H1 (cell line): ENCODE data around the gene IER5. TPM values are rescaled to one million over a fixed set of nuclear protein-coding genes. Genes with fewer than 3 reads are reported as not detected.
"Not testable (repeated sequence)": the region's sequence is repeated elsewhere in the genome, so short reads cannot be mapped to it uniquely, and the experiment has no call there.

ENCODE experiments used
- CTCF ChIA-PET: fragments of 300-600 bp; sonication (Branson Sonifier 250); formaldehyde crosslinking; loops from one replicate; lab custom pipeline; 2021; ENCODE audit not compliant: partially characterized antibody; lab: Charles Lee
- POLR2A ChIA-PET: fragments of 300-600 bp; sonication (Branson Sonifier 250); formaldehyde crosslinking; loops from one replicate; lab custom pipeline; 2021; ENCODE audit warnings: inconsistent platforms; ENCODE audit not compliant: partially characterized antibody; lab: Charles Lee
- DNase-seq, 2 experiments: peaks; one replicate each; pipeline versions ENCODE4 v3.0.0 to v3.0.0-alpha.2; 2010 to 2022; ENCODE audit warnings: low spot score in 2 of 2, low read depth in 1 of 2, mixed read lengths in 1 of 2
- FAIRE-seq: peaks from 2 replicates; lab custom pipeline; 2011; peaks lifted over from hg19 to GRCh38; lab: Jason Lieb, UNC
- H2AFZ ChIP-seq: 2 replicates; pipeline ENCODE4 v1.8.1; 2012; ENCODE audit warnings: low read length, inconsistent platforms
- H2AK5ac ChIP-seq: 2 replicates; pipeline ENCODE4 v1.6.1; 2013; ENCODE audit warnings: low read depth, low read length
- H2BK120ac ChIP-seq: replicated peaks from 2 replicates; pipeline ENCODE3; 2013; ENCODE audit warnings: low read depth, low read length, inconsistent platforms
- H2BK12ac ChIP-seq: 2 replicates; pipeline ENCODE4 v1.6.1; 2013; ENCODE audit warnings: low read depth, low read length
- H2BK15ac ChIP-seq: 2 replicates; pipeline ENCODE4 v1.6.1; 2013; ENCODE audit warnings: low read length
- H2BK20ac ChIP-seq: 2 replicates; pipeline ENCODE4 v1.6.1; 2013; ENCODE audit warnings: low read length
- H2BK5ac ChIP-seq: 2 replicates; pipeline ENCODE4 v1.6.1; 2013; ENCODE audit warnings: low read depth, low read length
- H3K14ac ChIP-seq: 2 replicates; pipeline ENCODE4 v1.6.1; 2013; ENCODE audit warnings: inconsistent platforms; ENCODE audit not compliant: insufficient read length
- H3K18ac ChIP-seq: 2 replicates; pipeline ENCODE4 v1.6.1; 2013; ENCODE audit warnings: low read length; ENCODE audit errors: extremely low read depth
- H3K23ac ChIP-seq: 2 replicates; pipeline ENCODE4 v1.6.1; 2013; ENCODE audit warnings: inconsistent platforms; ENCODE audit not compliant: insufficient read length
- H3K23me2 ChIP-seq: 2 replicates; pipeline ENCODE4 v1.6.1; 2013; ENCODE audit warnings: low read depth, low read length
- H3K27ac ChIP-seq: 2 replicates; pipeline ENCODE4 v1.6.1; 2011; ENCODE audit warnings: low read depth, low read length, inconsistent platforms
- H3K27me3 ChIP-seq, 4 experiments: replicated peaks in 1 of 4; 1 replicate in 1 of 4; 2 replicates in 3 of 4; pipeline versions ENCODE4 v1.6.1 to v1.8.1; 2011 to 2013; ENCODE audit warnings: low read length in 3 of 4, mild to moderate bottlenecking in 3 of 4, inconsistent platforms in 2 of 4, mixed read lengths in 2 of 4, moderate library complexity in 1 of 4; ENCODE audit not compliant: control insufficient read depth in 3 of 4, insufficient read depth in 3 of 4; ENCODE audit errors: extremely low read depth in 1 of 4
- H3K36me3 ChIP-seq, 4 experiments: 2 replicates each; pipeline versions ENCODE4 v1.6.1 to v1.8.1; 2011 to 2013; ENCODE audit warnings: mild to moderate bottlenecking in 4 of 4, low read length in 3 of 4, moderate library complexity in 2 of 4, control low read depth in 1 of 4, inconsistent platforms in 1 of 4; ENCODE audit not compliant: insufficient read depth in 4 of 4, control insufficient read depth in 2 of 4
- H3K4ac ChIP-seq: replicated peaks from 2 replicates; pipeline ENCODE3; 2013; ENCODE audit warnings: low read length, low read depth, mixed read lengths, inconsistent platforms; ENCODE audit not compliant: insufficient read length
- H3K4me1 ChIP-seq, 4 experiments: replicated peaks in 1 of 4; 1 replicate in 1 of 4; 2 replicates in 3 of 4; pipeline versions ENCODE4 v1.6.1 to v1.8.1; 2011 to 2013; ENCODE audit warnings: low read length in 3 of 4, inconsistent platforms in 2 of 4, mixed read lengths in 1 of 4; ENCODE audit not compliant: insufficient read depth in 4 of 4, control insufficient read depth in 3 of 4
- H3K4me2 ChIP-seq, 2 experiments: 2 replicates each; pipeline versions ENCODE4 v1.6.1 to v1.8.1; 2011 to 2013; ENCODE audit warnings: low read depth in 2 of 2, low read length in 2 of 2, control low read depth in 1 of 2, inconsistent platforms in 1 of 2, mild to moderate bottlenecking in 1 of 2; ENCODE audit not compliant: insufficient read depth in 1 of 2
- H3K4me3 ChIP-seq, 4 experiments: fragments of 200-600, 300-600 bp in 1 of 4; sonication (generic), shearing (Covaris generic), sonication (Bioruptor Twin) in 1 of 4; 2 replicates each; pipeline versions ENCODE4 v1.5.1 to v1.8.1; 2011 to 2016; ENCODE audit warnings: low read length in 4 of 4, low read depth in 3 of 4, control low read depth in 2 of 4, inconsistent platforms in 2 of 4, mild to moderate bottlenecking in 2 of 4, mixed read lengths in 1 of 4, moderate library complexity in 1 of 4; ENCODE audit not compliant: insufficient read depth in 2 of 4; ENCODE audit errors: extremely low read depth in 1 of 4
- H3K56ac ChIP-seq: replicated peaks from 2 replicates; pipeline ENCODE3; 2013; ENCODE audit warnings: low read depth, mild to moderate bottlenecking, mixed read lengths, low read length, inconsistent platforms; ENCODE audit not compliant: insufficient read length
- H3K79me1 ChIP-seq: 2 replicates; pipeline ENCODE4 v1.6.1; 2013; ENCODE audit warnings: low read depth, low read length, control low read depth
- H3K79me2 ChIP-seq, 2 experiments: 2 replicates each; pipeline versions ENCODE4 v1.6.1 to v1.8.1; 2012 to 2013; ENCODE audit warnings: low read length in 2 of 2, mild to moderate bottlenecking in 2 of 2, inconsistent platforms in 1 of 2; ENCODE audit not compliant: insufficient read depth in 2 of 2, control insufficient read depth in 1 of 2
- H3K9ac ChIP-seq, 4 experiments: replicated peaks in 1 of 4; 1 replicate in 1 of 4; 2 replicates in 3 of 4; pipeline versions ENCODE4 v1.6.1 to v1.8.1; 2011 to 2013; ENCODE audit warnings: low read depth in 3 of 4, low read length in 3 of 4, control low read depth in 2 of 4, mild to moderate bottlenecking in 2 of 4, moderate library complexity in 2 of 4, inconsistent platforms in 1 of 4; ENCODE audit errors: extremely low read depth in 1 of 4
- H3K9me3 ChIP-seq, 2 experiments: 2 replicates each; pipeline versions ENCODE4 v1.6.1 to v1.8.1; 2012 to 2013; ENCODE audit warnings: mild to moderate bottlenecking in 2 of 2, moderate library complexity in 2 of 2, control low read depth in 1 of 2, inconsistent platforms in 1 of 2, low read depth in 1 of 2, low read length in 1 of 2, mixed read lengths in 1 of 2; ENCODE audit not compliant: insufficient read depth in 2 of 2
- H4K20me1 ChIP-seq, 2 experiments: replicated peaks in 1 of 2; 2 replicates each; pipeline versions ENCODE3 to v1.8.1; 2011 to 2013; ENCODE audit warnings: inconsistent platforms in 2 of 2, low read length in 2 of 2, mild to moderate bottlenecking in 1 of 2; ENCODE audit not compliant: insufficient read depth in 2 of 2, control insufficient read depth in 1 of 2
- H4K5ac ChIP-seq: 2 replicates; pipeline ENCODE4 v1.6.1; 2013; ENCODE audit warnings: low read length, low read depth, mixed read lengths, inconsistent platforms; ENCODE audit not compliant: insufficient read length
- H4K8ac ChIP-seq: 2 replicates; pipeline ENCODE4 v1.8.0; 2013; ENCODE audit warnings: mild to moderate bottlenecking, moderate library complexity, low read length, inconsistent platforms; ENCODE audit not compliant: insufficient read depth; ENCODE audit errors: extremely low read depth
- H4K91ac ChIP-seq: replicated peaks from 2 replicates; pipeline ENCODE3; 2013; ENCODE audit warnings: low read length, mixed read lengths, inconsistent platforms; ENCODE audit not compliant: insufficient read length
- WGBS, 2 experiments: shearing (Covaris generic) in 1 of 2; methylation state at CpG; one replicate each; pipeline versions ENCODE4 v1.1.6 to v1.1.7; 2013 to 2015; ENCODE audit warnings: low lambda C conversion rate in 2 of 2, mixed read lengths in 2 of 2, inconsistent platforms in 1 of 2, low coverage in 1 of 2, missing lambda C conversion rate in 1 of 2; ENCODE audit not compliant: insufficient replicate concordance in 2 of 2, insufficient coverage in 1 of 2, insufficient read length in 1 of 2; ENCODE audit errors: extremely low coverage in 1 of 2, missing lambda C conversion rate in 1 of 2; 5-methylcytosine and 5-hydroxymethylcytosine counted together
- polyA plus RNA-seq, 7 experiments: library from polyadenylated mRNA; depleted of rRNA in 3 of 7; stranded (reverse) in 5 of 7; unstranded in 2 of 7; fragments of >200 nt in 5 of 7; fragments of 200-250 nt in 2 of 7; gene quantifications; 1 replicate in 5 of 7; 2 replicates in 1 of 7; 4 replicates in 1 of 7; pipeline versions ENCODE4 v1.2.1 to v1.2.3, GENCODE V29; 2011 to 2013; ENCODE audit warnings: missing spikeins in 2 of 7, mixed read lengths in 2 of 7
- total RNA-seq: library from RNA; stranded (reverse); fragmentation: NEBNext Ultra II Directional; extraction: Animal tissue kit (Norgen Biotek cat#: 25700); gene quantifications from 2 replicates; pipeline ENCODE4 v1.2.1, GENCODE V29; 2021

The IER5 gene
- total and polyA plus RNA-seq, 2 of the 8 experiments (the other 6 are each of a cell fraction or from before 2014, with no cell fraction given) = 3.5 to 7.7 TPM

DNA sequence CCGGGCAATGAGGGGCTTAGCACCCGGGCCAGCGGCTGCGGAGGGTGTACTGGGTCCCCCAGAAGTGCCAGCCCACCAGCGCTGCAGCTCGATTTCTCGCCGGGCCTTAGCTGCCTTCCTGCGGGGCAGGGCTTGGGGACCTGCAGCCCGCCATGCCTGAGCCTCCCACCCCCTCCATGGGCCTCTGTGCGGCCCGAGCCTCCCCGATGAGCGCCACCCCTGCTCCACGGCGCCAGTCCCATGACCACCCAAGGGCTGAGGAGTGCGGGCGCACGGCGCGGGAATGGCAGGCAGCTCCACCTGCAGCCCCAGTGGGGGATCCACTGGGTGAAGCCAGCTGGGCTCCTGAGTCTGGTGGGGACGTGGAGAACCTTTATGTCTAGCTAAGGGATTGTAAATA, 42.6 kb upstream of the IER5 start:
- H3K27ac ChIP-seq, H3K27me3 ChIP-seq, H2BK120ac ChIP-seq, H2AFZ ChIP-seq, H3K79me2 ChIP-seq, DNase-seq, FAIRE-seq, H4K20me1 ChIP-seq, H3K23me2 ChIP-seq, H3K36me3 ChIP-seq, H3K23ac ChIP-seq, H4K8ac ChIP-seq, H3K4ac ChIP-seq, H2BK20ac ChIP-seq, H3K79me1 ChIP-seq, H4K91ac ChIP-seq, H3K4me3 ChIP-seq, H3K9ac ChIP-seq, H2BK12ac ChIP-seq, H2BK15ac ChIP-seq, H3K4me2 ChIP-seq, H3K14ac ChIP-seq, H3K9me3 ChIP-seq, H3K18ac ChIP-seq, H3K4me1 ChIP-seq, H3K56ac ChIP-seq, H2BK5ac ChIP-seq, H4K5ac ChIP-seq, H2AK5ac ChIP-seq: not testable (repeated sequence)
- ChIA-PET POLR2A (interaction anchor here (0.9 to 1.6 kb wide), 2 partner anchors 31 to 43 kb away, joined by 3 to 5 read pairs; partner anchors contain the start of gene IER5), CTCF (interaction anchor here (1.0 to 3.0 kb wide), 4 partner anchors 11 to 101 kb away, joined by 3 to 14 read pairs (median 3); no protein-coding TSS in a partner anchor)
- 97% methylated on average over 18 of the region's 22 CpGs; no CpG with 5 or more reads in 1 of the 2 experiments for WGBS, 2 experiments
